Measurements from ENCODE around the gene TTYH2.

Gene TTYH2

DNA sequence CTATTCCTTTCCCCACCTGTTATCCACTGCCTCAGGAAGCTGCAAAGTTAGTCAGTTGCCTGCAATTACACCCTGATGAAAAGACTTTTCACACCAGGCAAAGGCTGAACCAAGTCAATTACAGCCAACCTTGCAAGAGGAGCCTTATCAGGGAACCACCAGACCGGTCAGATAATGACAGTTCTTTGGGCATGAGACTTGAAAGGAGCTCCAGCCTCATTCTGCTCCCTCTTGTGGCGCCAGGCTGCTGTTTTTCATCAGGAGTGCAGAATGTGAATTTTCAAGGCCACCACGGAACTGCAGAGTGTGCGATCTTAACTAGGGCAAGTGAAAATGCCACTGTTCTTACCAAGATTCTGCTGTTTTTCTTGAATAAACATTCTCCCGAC, 83.2 kb downstream of the TTYH2 start:
- Histone ChIP-seq H2AFZ (ENCODE audit: low read depth, low read length, severe bottlenecking) (no peak overlapping the region), H3K9ac (ENCODE audit: low read length) (no peak overlapping the region), H3K4me3 (ENCODE audit: insufficient read depth, low read length, poor library complexity, severe bottlenecking) (no peak overlapping the region), H4K20me1 (ENCODE audit: low read depth, low read length) (no peaks in the 10 kb centered on the region), H3F3A (ENCODE audit: insufficient read depth) (no peaks in the 10 kb centered on the region), H3K27me3 (ENCODE audit: low read length) (no peaks in the 10 kb centered on the region), H3K4me2 (ENCODE audit: low read depth, low read length, poor library complexity, severe bottlenecking) (no peak overlapping the region), H3K9me3 (ENCODE audit: insufficient read depth, low read length) (no peaks in the 10 kb centered on the region), H3K9me2 (replicated peaks; ENCODE audit: insufficient read depth, low read length) (no peaks in the 10 kb centered on the region), H3K36me3 (ENCODE audit: low read length) (no peaks in the 10 kb centered on the region), H3K27ac (ENCODE audit: low read depth, low read length) (no peak overlapping the region), H3K79me2 (ENCODE audit: insufficient read depth, low read length) (no peaks in the 10 kb centered on the region)
- TF ChIP-seq EZH2phosphoT487 (conservative IDR thresholded peaks at IDR 0.05; ENCODE audit: low read length) (no peak), CTCF (IDR thresholded peaks at IDR 0.05; ENCODE audit: insufficient read depth, low read length, poor library complexity, severe bottlenecking) (no peak)

- no peaks in the 10 kb centered on the region for H3K36me3 ChIP-seq (ENCODE audit: low read length)
- H3K9me3 ChIP-seq (ENCODE audit: insufficient read depth, low read length): no peaks in the 10 kb centered on the region
- H3K9ac ChIP-seq (ENCODE audit: low read length): no peak overlapping the region
- no peaks in the 10 kb centered on the region for H4K20me1 ChIP-seq (ENCODE audit: low read depth, low read length)
- H3F3A ChIP-seq (ENCODE audit: insufficient read depth): no peaks in the 10 kb centered on the region
- H2AFZ ChIP-seq (ENCODE audit: low read depth, low read length, severe bottlenecking): no peak overlapping the region
- H3K4me2 ChIP-seq (ENCODE audit: low read depth, low read length, poor library complexity, severe bottlenecking): no peak overlapping the region
- H3K79me2 ChIP-seq (ENCODE audit: insufficient read depth, low read length): no peaks in the 10 kb centered on the region
- no peaks in the 10 kb centered on the region for H3K27me3 ChIP-seq (ENCODE audit: low read length)
- no peaks in the 10 kb centered on the region for H3K9me2 ChIP-seq (replicated peaks; ENCODE audit: insufficient read depth, low read length)
- H3K4me3 ChIP-seq (ENCODE audit: insufficient read depth, low read length, poor library complexity, severe bottlenecking): no peak overlapping the region
- no peak for TF ChIP-seq EZH2phosphoT487 (conservative IDR thresholded peaks at IDR 0.05; ENCODE audit: low read length)
- no peak for TF ChIP-seq CTCF (IDR thresholded peaks at IDR 0.05; ENCODE audit: insufficient read depth, low read length, poor library complexity, severe bottlenecking)
- H3K27ac ChIP-seq (ENCODE audit: low read depth, low read length): no peak overlapping the region
Observed at GRCh38 chr17:74297941-74298340, 84.6 kb downstream of the TTYH2 start.

- no peaks in the 10 kb centered on the region for H3K9me3 ChIP-seq (ENCODE audit: insufficient read depth, low read length)
- H3K27ac ChIP-seq (ENCODE audit: low read depth, low read length): no peak overlapping the region
- no peak overlapping the region for H3K4me2 ChIP-seq (ENCODE audit: low read depth, low read length, poor library complexity, severe bottlenecking)
- H3K9me2 ChIP-seq (replicated peaks; ENCODE audit: insufficient read depth, low read length): no peaks in the 10 kb centered on the region
- no peaks in the 10 kb centered on the region for H3K79me2 ChIP-seq (ENCODE audit: insufficient read depth, low read length)
- H3K9ac ChIP-seq (ENCODE audit: low read length): no peak overlapping the region
- H3F3A ChIP-seq (ENCODE audit: insufficient read depth): no peaks in the 10 kb centered on the region
- no peaks in the 10 kb centered on the region for H3K27me3 ChIP-seq (ENCODE audit: low read length)
- no peak for TF ChIP-seq CTCF (IDR thresholded peaks at IDR 0.05; ENCODE audit: insufficient read depth, low read length, poor library complexity, severe bottlenecking)
- H3K4me3 ChIP-seq (ENCODE audit: insufficient read depth, low read length, poor library complexity, severe bottlenecking): no peak overlapping the region
- no peaks in the 10 kb centered on the region for H4K20me1 ChIP-seq (ENCODE audit: low read depth, low read length)
- H3K36me3 ChIP-seq (ENCODE audit: low read length): no peaks in the 10 kb centered on the region
- H2AFZ ChIP-seq (ENCODE audit: low read depth, low read length, severe bottlenecking): no peak overlapping the region
Observed at GRCh38 chr17:74298778-74299177, 85.4 kb downstream of the TTYH2 start.
